ENCODE data around the gene MRNIP.
"Not testable (repeated sequence)": the region's sequence is repeated elsewhere in the genome, so short reads cannot be mapped to it uniquely, and the experiment has no call there.

MRNIP gene

GRCh38 chr5:179837076-179838011, 21.3 kb downstream of the MRNIP start:
- DNase-seq = no peak

- DNase-seq = peak; percentile 49
These were observed 22.2 kb downstream of the MRNIP start for GRCh38 chr5:179836225-179837019.

- DNase-seq = not testable (repeated sequence)
These were observed 23.7 kb downstream of the MRNIP start for GRCh38 chr5:179834871-179835270.

DNA sequence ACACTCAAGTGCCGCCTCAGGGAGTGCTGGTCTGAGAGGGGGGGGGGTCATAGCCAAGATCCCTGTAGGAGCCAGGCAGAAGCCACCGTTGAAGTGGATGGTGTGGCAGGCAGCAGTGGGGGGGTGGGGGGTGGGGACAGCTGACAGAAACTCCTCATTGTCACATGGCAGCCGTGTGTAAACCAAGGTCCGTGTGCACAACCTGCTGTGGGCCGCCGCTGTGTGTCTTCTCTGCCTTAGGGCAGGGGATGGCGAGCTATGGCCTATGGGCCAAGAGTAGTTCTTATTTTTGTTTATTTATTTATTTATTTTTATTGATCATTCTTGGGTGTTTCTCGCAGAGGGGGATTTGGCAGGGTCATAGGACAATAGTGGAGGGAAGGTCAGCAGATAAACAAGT, 24.5 kb downstream of the MRNIP start:
- no peak for DNase-seq

GRCh38 chr5:179833709-179834070, 24.9 kb downstream of the MRNIP start:
- no peak for DNase-seq

DNA sequence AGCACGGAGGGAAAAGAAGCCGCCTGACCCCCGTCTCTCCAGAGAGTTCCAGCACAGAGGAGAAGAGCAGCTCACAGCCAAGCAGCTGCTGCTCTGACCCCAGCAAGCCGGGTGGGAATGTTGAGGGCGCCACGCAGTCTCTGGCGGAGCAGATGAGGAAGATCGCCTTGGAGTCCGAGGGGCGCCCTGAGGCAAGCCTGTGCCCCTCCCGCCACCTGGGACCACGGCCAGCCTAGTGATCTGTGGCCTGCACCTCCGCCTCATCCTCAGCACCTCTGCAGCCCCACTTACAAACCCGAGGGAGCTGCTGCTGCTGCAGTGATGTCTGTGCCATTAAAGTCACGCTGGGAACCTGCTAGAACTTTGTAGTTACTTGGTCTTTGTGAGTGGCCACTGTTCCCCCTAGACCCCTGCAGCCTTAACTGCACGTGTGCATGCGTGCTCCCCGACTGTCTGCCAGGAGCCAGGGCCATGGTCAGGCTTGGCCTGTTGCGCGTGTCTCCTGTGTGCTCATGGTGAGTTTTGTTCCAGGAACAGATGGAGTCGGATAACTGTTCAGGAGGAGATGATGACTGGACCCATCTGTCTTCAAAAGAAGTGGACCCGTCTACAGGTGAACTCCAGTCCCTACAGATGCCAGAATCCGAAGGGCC, 25.4 kb downstream of the MRNIP start:
- DNase-seq = no peak

DNA sequence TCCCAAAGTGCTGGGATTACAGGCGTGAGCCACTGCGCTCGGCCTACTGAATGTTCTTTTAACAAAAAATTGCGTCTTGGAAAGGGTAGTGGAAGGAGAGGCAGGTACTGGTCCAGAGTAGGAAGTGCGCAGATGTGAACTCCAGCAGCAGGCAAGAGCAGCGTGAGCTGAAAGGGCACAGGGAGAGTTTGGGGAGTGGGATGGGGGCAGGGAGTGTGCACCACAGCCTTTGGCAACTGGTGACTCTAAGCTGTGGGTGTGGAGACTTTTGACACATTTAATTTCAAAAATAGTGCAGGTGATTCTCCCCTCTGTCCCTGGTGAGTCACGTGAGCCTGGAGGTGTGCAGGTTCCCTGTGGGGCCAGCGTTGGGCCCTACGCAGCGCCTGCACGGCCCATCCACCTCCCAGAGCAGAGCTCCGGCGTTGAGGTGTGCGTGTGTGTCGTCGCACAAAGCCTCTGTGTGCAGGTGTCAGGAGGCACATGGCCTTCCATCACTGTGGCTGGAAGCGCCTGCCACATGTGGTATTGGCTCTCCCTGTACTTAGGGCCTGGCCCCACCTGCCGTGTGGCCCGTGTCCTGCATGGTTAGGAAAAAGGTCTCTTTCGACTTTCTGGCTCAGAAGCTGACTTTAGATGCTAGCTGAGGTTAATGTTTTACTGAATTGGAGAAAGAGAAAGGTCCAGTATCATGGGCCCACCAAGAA, 26.4 kb downstream of the MRNIP start:
- DNase-seq = no peak

- no peak for DNase-seq
These were observed 27.7 kb downstream of the MRNIP start for GRCh38 chr5:179830818-179831468.

- no peak for DNase-seq
These were observed 28.7 kb downstream of the MRNIP start for GRCh38 chr5:179829732-179830435.

GRCh38 chr5:179828756-179829421, 29.7 kb downstream of the MRNIP start:
- DNase-seq = no peak

GRCh38 chr5:179827680-179828079, 30.9 kb downstream of the MRNIP start:
- DNase-seq = peak; percentile 51

DNA sequence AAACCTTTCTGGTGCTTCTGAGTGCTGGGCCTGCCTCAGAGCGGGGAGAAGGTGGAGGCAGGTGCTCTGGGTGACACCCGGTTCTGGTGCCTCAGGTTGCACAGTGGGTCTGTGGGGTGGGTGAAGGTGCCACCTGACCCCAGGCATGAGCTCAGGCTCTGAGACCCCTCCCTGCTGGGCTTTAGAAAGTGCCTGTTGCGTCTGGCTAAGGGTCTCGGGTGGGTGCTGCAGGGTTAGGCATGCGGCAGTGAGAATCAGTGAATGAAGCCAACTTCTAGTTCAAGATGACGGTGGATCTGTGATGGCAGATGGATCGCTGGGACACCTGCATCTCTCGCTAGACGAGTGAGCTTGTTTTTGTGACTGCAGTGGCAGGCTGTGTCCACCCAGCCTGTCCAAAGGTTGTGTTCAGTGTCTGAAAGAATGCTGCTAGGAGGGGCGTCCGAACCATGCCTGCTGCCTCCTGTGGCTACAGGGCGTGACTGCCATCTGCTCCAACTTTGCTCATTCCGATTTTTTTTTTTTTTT, 32.9 kb downstream of the MRNIP start:
- DNase-seq = no peak

DNA sequence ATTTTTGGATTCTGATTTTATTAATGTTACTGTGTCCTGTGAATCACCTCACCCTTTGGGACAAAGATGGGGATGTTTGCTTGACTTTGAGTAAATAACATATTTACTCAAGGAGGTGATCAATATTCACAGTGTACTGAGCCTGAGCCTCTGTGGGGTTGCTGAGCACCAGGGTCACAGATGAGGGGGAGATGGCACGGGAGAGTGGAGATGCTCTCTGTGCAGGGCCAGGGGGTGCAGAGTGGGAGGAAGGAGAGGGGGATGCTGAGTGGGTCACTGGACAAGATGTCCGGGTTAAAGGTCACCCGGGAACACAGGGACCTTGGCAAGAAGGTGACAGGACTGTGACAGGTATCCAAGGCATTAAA, 33.9 kb downstream of the MRNIP start:
- DNase-seq = no peak

- DNase-seq = no peak
These were observed 34.5 kb downstream of the MRNIP start for GRCh38 chr5:179823937-179824744.

DNA sequence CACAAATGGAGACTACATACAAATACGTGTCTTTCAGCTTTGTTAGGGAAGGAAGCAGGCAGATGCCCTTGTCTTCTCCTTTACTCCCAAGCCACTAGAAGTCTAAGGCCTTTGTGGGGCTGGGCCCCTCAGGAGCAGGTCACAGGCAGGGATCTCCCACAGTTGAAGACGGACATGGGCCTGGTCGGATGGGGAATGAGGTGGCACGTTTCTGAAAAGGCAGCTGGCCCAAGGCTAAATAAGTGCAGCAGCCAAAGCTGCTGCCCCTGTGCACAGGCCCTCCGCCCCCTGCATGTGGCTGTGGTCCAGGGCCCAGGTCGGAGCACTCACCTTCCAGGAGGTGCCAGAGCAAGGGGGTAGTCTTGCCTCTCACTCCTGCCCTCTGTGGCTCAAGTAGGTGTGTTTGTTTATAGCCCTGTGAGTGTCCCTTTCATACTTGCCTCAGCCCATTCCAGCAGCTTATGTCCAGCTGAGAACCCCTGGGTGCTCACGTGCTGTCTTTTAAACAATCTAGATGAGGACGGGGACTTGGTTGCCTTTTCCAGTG, 36.1 kb downstream of the MRNIP start:
- DNase-seq = no peak

DNA sequence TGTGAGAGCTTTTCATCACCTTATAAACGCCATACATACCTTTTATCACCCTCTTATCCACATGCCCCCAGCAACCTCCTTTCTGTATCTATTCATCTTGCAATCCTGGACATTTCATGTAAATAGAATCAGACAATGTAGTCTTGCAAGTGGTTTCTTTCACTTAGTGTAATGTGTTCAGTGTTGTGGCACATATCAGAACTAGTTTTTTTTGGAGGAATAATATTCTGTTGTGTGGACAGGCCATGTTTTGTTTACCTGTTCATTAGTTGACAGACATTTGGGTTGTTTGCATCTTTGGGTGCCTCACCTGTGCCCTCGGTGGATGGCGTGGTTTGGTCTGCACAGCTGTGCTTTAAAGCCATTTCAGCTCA, 36.6 kb downstream of the MRNIP start:
- DNase-seq = no peak

- DNase-seq = peak; percentile 78
These were observed 37.1 kb downstream of the MRNIP start for GRCh38 chr5:179821298-179822058.

- DNase-seq = peak; percentile 83
These were observed 37.9 kb downstream of the MRNIP start, which contains the start of gene SQSTM1 for GRCh38 chr5:179820483-179821297. TSS of gene SQSTM1 (plus strand) at chr5:179820905. CDS start at chr5:179820937, 32 bp downstream.
